GM20000 (cell line): ENCODE measurements around the gene ST6GALNAC4.

ENCODE experiments used
- DNase-seq: peaks from one replicate; pipeline ENCODE4 v3.0.0; 2012; ENCODE audit warnings: low spot score
- CTCF ChIP-seq: IDR thresholded peaks from 2 replicates; pipeline ENCODE4 v1.5.1; 2012; ENCODE audit warnings: mild to moderate bottlenecking, control low read depth; ENCODE audit errors: extremely low read depth, missing control alignments

The ST6GALNAC4 gene

GRCh38 chr9:127865645-127866464 lies 51.0 kb downstream of the ST6GALNAC4 start:
- TF ChIP-seq CTCF, result no peak
- no peak for DNase-seq

- no peak for DNase-seq
- TF ChIP-seq CTCF, result no peak
Observed at GRCh38 chr9:127863191-127863621, 53.6 kb downstream of the ST6GALNAC4 start.

GRCh38 chr9:127862075-127863011 lies 54.5 kb downstream of the ST6GALNAC4 start:
- peak; percentile 68 for DNase-seq

GRCh38 chr9:127860779-127861178 lies 56.1 kb downstream of the ST6GALNAC4 start:
- no peak for DNase-seq
- no peak for TF ChIP-seq CTCF

More at GRCh38 chr9:127862075-127863011, 54.5 kb downstream of the ST6GALNAC4 start:
- TF ChIP-seq CTCF, result no peak

- DNase-seq, result no peak
- no peak for TF ChIP-seq CTCF
Observed at GRCh38 chr9:127860260-127860659, 56.6 kb downstream of the ST6GALNAC4 start.

- DNase-seq, result no peak
- TF ChIP-seq CTCF, result no peak
Observed at GRCh38 chr9:127858041-127858512, 58.8 kb downstream of the ST6GALNAC4 start.
